IPS-18c (cell line): ENCODE results near the gene AFAP1L2.

ENCODE experiments used
- H3K4me3 ChIP-seq: 2 replicates; pipeline ENCODE4 v1.7.0; 2013; ENCODE audit warnings: low read depth, mild to moderate bottlenecking, low read length, moderate library complexity; ENCODE audit not compliant: insufficient read depth
- H3K9me3 ChIP-seq: one replicate; pipeline ENCODE4 v1.6.1; 2013; ENCODE audit warnings: mild to moderate bottlenecking, low read length, moderate library complexity; ENCODE audit not compliant: control insufficient read depth, insufficient read depth

The AFAP1L2 gene

GRCh38 chr10:114404171-114405010 lies at the start of gene AFAP1L2:
TSS of gene AFAP1L2 (minus strand) at chr10:114404502. CDS start at chr10:114404455, 47 bp downstream.
- Histone ChIP-seq H3K9me3 (peaks cover 3% of the 10 kb centered on the region), H3K4me3 (peak within 1 kb of the TSS; percentile 66)

- Histone ChIP-seq H3K9me3 (no peaks in the 10 kb centered on the region), H3K4me3 (no peak overlapping the region)
Observed at GRCh38 chr10:114453576-114453975, 49.3 kb upstream of the AFAP1L2 start.

- Histone ChIP-seq H3K4me3 (no peak overlapping the region), H3K9me3 (no peaks in the 10 kb centered on the region)
Observed at GRCh38 chr10:114448897-114449296, 44.6 kb upstream of the AFAP1L2 start.

- Histone ChIP-seq H3K4me3 (no peak overlapping the region), H3K9me3 (no peaks in the 10 kb centered on the region)
Observed at GRCh38 chr10:114445332-114445731, 41.0 kb upstream of the AFAP1L2 start.

DNA sequence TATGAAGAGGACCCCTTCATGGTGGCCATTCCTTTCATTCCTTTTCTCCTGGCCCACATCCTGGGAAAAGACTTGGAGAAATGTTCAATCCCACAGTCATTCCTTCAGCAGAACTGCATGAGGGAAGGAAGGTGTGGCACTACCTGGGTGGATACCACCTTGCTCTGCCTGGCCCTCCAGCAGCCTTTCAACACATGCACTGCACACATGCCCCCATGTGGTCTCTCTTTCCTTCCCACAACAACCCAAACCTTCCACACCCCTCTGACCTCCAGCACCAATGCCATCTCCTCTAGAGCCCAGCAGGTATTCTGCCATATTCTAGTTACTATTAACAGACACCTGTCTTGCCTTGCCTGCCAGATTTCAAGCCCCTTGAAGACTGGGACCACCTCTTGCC lies 40.5 kb upstream of the AFAP1L2 start:
- H3K9me3 ChIP-seq = no peaks in the 10 kb centered on the region
- no peak overlapping the region for H3K4me3 ChIP-seq

DNA sequence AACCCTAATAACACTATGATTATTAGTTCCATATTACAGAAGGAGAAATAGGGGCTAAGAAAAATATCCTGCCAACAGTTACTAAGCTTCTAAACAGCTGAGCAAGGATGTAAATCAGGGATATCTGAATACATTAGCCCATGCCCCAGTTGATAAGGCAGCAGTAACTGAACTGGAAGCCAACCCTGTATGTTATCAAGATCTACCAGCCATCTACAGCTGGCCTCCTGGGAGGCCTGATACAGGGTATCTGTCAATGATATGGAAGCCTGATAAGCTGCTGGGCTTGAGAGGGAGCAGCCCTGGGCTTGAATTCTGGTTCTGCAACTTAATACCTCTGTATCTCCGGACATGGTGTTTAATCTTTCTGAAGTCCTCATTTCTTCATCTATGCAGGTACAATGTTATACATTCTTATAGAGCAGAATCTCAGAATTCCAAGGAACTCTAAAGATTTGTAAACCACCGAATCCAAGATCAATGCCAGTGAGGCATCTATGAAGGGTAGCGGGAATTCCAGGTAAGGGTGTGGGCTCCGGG lies 37.9 kb upstream of the AFAP1L2 start:
- H3K4me3 ChIP-seq = no peak overlapping the region
- H3K9me3 ChIP-seq = no peaks in the 10 kb centered on the region

DNA sequence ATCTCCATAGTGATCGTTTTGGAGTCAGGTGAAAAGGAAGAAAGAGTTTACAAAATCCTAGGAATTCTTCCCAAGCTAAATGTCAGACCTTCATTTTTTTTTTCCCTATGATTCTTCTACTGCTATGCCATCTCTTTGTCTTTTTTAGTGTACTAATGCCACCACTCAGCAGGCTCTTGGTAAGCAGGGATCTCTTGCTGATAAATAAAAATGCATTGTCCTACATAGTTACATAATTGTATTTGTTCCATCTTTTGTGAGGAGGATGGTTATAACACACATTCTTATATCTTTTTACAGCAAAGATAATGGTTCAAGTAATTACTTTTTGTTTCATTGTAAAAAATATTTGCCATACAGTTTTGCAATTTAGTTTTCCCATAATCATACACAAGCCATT lies 36.8 kb upstream of the AFAP1L2 start:
- Histone ChIP-seq H3K9me3 (no peaks in the 10 kb centered on the region), H3K4me3 (no peak overlapping the region)

GRCh38 chr10:114437473-114438292 lies 33.4 kb upstream of the AFAP1L2 start:
- H3K9me3 ChIP-seq = no peaks in the 10 kb centered on the region
- no peak overlapping the region for H3K4me3 ChIP-seq

DNA sequence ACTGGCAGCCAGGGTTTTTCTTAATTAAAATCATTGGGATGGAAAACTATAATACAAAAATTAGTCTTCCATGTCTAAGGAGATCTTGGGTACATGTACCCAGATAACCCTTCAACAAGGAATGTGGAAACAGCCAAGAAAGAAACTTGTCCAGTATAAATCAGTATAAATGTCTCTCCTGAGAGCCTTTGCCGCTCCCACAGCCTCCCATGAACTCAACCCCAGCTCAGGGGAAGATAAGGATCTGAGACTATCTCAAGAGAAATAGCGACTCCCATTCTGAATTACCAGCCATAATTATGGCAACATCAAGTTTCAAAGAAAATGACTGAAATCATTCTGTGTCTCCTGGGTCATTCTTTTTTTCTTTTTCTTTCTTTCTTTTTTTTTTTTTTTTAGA lies 32.6 kb upstream of the AFAP1L2 start:
- Histone ChIP-seq H3K4me3 (no peak overlapping the region), H3K9me3 (no peaks in the 10 kb centered on the region)

DNA sequence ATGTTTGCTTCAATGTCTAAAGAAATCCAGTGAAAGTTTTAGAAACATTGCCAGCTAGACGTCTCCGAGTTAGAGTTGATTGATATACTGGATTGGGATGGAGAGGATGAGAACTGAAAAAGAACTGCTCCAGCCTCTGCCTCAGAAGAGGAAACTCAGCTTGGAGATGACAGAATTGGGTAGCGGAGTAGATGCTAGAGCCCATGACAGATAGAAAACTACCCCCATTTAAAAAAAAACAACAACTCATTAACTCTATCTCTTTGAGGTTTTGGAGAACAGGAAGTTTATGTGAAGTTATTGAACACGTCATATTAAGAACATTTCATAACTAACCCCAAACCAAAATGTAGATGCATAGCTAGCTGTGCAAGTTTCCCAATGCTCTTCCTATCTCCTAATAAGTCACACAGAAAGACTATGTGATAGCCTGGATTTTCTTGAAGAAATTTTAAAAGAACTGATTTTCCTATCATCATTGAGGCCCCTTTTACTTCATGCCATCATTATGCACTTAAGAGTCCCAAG lies 28.3 kb upstream of the AFAP1L2 start:
- H3K9me3 ChIP-seq = no peaks in the 10 kb centered on the region
- no peak overlapping the region for H3K4me3 ChIP-seq

- Histone ChIP-seq H3K4me3 (no peak overlapping the region), H3K9me3 (no peaks in the 10 kb centered on the region)
Observed at GRCh38 chr10:114431414-114432135, 27.3 kb upstream of the AFAP1L2 start.

GRCh38 chr10:114430688-114431413 lies 26.5 kb upstream of the AFAP1L2 start:
- Histone ChIP-seq H3K9me3 (no peaks in the 10 kb centered on the region), H3K4me3 (no peak overlapping the region)

GRCh38 chr10:114429581-114430335 lies 25.5 kb upstream of the AFAP1L2 start:
- H3K4me3 ChIP-seq = no peak overlapping the region
- H3K9me3 ChIP-seq = no peaks in the 10 kb centered on the region

GRCh38 chr10:114427124-114427852 lies 23.0 kb upstream of the AFAP1L2 start:
- no peak overlapping the region for H3K4me3 ChIP-seq
- no peaks in the 10 kb centered on the region for H3K9me3 ChIP-seq

DNA sequence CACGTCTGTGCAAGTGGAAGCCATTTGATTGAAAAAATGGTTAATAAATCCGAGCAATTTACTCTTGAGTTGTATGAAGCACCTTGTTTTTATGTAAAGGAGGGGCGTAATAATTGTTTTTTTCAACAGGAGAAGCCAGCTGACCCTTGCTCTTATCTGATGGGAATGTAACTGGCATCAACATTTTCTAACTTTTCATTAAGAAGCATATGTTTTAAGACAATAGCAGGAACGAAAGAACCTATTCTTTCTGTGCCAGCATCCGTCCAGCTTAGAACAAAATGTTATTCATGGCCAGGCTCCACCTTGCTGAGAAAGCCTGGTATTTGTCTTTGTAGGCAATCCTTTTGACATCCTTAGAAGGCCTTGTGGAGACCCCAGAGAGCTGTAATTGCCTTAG lies 22.2 kb upstream of the AFAP1L2 start:
- no peaks in the 10 kb centered on the region for H3K9me3 ChIP-seq
- no peak overlapping the region for H3K4me3 ChIP-seq
